Right renal cortex interstitium (tissue), 3 donors: ENCODE data around the gene SLC25A13. TPM values are rescaled to one million over a fixed set of nuclear protein-coding genes. Genes with fewer than 3 reads are reported as not detected.

Experiments
- DNase-seq, 3 donors: peaks; one replicate each; pipeline ENCODE4 v3.0.0-alpha.2; 2013; ENCODE audit warnings: low read depth in 3 of 3, low spot score in 2 of 3
- polyA plus RNA-seq, 3 donors: library from polyadenylated mRNA; unstranded; fragments of 120-200 nt; gene quantifications; one replicate each; pipeline ENCODE4 v1.2.1, GENCODE V29; 2013; ENCODE audit not compliant: insufficient read length in 3 of 3

SLC25A13 gene
- polyA plus RNA-seq, 3 donors: 38.6 to 42.1 (median 41.4) TPM

GRCh38 chr7:96104984-96105383 lies 216.9 kb downstream of the SLC25A13 start:
- DNase-seq: no peak

- no peak for DNase-seq
Measured at GRCh38 chr7:96102096-96102811, 219.6 kb downstream of the SLC25A13 start.

- DNase-seq: no peak
Measured at GRCh38 chr7:96100737-96101136, 221.2 kb downstream of the SLC25A13 start.

- DNase-seq: no peak
Measured at GRCh38 chr7:96097835-96098234, 224.1 kb downstream of the SLC25A13 start.

GRCh38 chr7:96093435-96093834 lies 228.5 kb downstream of the SLC25A13 start:
- DNase-seq: no peak

GRCh38 chr7:96090756-96091155 lies 231.1 kb downstream of the SLC25A13 start:
- no peak for DNase-seq

- DNase-seq: no peak
Measured at GRCh38 chr7:96089511-96089910, 232.4 kb downstream of the SLC25A13 start.

- DNase-seq: no peak
Measured at GRCh38 chr7:96088579-96088978, 233.3 kb downstream of the SLC25A13 start.

GRCh38 chr7:96085953-96086352 lies 235.9 kb downstream of the SLC25A13 start:
- DNase-seq: no peak

GRCh38 chr7:96084881-96085553 lies 236.9 kb downstream of the SLC25A13 start:
- DNase-seq: no peak

- no peak for DNase-seq
Measured at GRCh38 chr7:96080027-96080426, 241.9 kb downstream of the SLC25A13 start.

GRCh38 chr7:96076350-96076707 lies 245.6 kb downstream of the SLC25A13 start:
- peak in 1 of 3 donors; percentile 10 for DNase-seq

- DNase-seq: peak in 2 of 3 donors; percentile 29 to 33
Measured at GRCh38 chr7:96075510-96076349, 246.2 kb downstream of the SLC25A13 start.

- no peak for DNase-seq
Measured at GRCh38 chr7:96074871-96075270, 247.0 kb downstream of the SLC25A13 start.
